ENCODE data around the gene NUP62.
A peak's percentile ranks its signal among the peaks of the same experiment; 100 is the strongest.

Gene NUP62

GRCh38 chr19:49895566-49896297 is 33.6 kb downstream of the NUP62 start:
- peak; percentile 13 to 30 for DNase-seq

- no peak for DNase-seq
These were observed 34.3 kb downstream of the NUP62 start for GRCh38 chr19:49894879-49895565.

- DNase-seq, result no peak
These were observed 35.2 kb downstream of the NUP62 start for GRCh38 chr19:49894011-49894664.

GRCh38 chr19:49892716-49893115 is 36.6 kb downstream of the NUP62 start:
- DNase-seq, result no peak

GRCh38 chr19:49891393-49891792 is 37.9 kb downstream of the NUP62 start:
- no peak for DNase-seq

- DNase-seq, result peak; percentile 68 to 76
These were observed 38.7 kb downstream of the NUP62 start for GRCh38 chr19:49890349-49891311.

- peak; percentile 71 to 72 for DNase-seq
These were observed 39.5 kb downstream of the NUP62 start for GRCh38 chr19:49889687-49890348.

- DNase-seq, result no peak
These were observed 40.1 kb downstream of the NUP62 start for GRCh38 chr19:49889038-49889686.

GRCh38 chr19:49888510-49888824 is 40.8 kb downstream of the NUP62 start:
- no peak for DNase-seq

- DNase-seq, result no peak
These were observed 41.4 kb downstream of the NUP62 start for GRCh38 chr19:49887665-49888509.

- no peak for DNase-seq
These were observed 42.2 kb downstream of the NUP62 start for GRCh38 chr19:49887037-49887664.

GRCh38 chr19:49884760-49885159 is 44.5 kb downstream of the NUP62 start:
- DNase-seq, result no peak

- no peak for DNase-seq
These were observed 45.2 kb downstream of the NUP62 start for GRCh38 chr19:49884109-49884508.

GRCh38 chr19:49883094-49883493 is 46.2 kb downstream of the NUP62 start:
- DNase-seq, result no peak

- no peak for DNase-seq
These were observed 46.7 kb downstream of the NUP62 start for GRCh38 chr19:49882643-49883042.

GRCh38 chr19:49881672-49882394 is 47.5 kb downstream of the NUP62 start:
- no peak for DNase-seq

GRCh38 chr19:49881186-49881585 is 48.1 kb downstream of the NUP62 start:
- DNase-seq, result no peak

- DNase-seq, result no peak
These were observed 49.0 kb downstream of the NUP62 start for GRCh38 chr19:49880162-49880869.

Measured in stimulated activated CD4-positive, alpha-beta T cell treated with anti-CD3 and anti-CD28 coated beads, Interleukin-4, amount 100 ng/mL, for 4 hours (primary cell).